Activated T-cell treated with anti-CD3 and anti-CD28 coated beads, Interleukin-2, amount 50 U/mL, for 72 hours (primary cell): ENCODE data around the gene ENPP3. TPM values are rescaled to one million over a fixed set of nuclear protein-coding genes. Genes with fewer than 3 reads are reported as not detected.

ENCODE experiments used
- ATAC-seq, 2 donors: fragments of 150-1000 bp; cut with Tn5 transposase; replicated peaks in 1 of 2; 2 replicates each; pipeline ENCODE4 v1.10.0; 2021; ENCODE audit warnings: moderate library complexity in 2 of 2, mild to moderate bottlenecking in 1 of 2
- DNase-seq, 2 donors: peaks; one replicate each; pipeline ENCODE4 v3.0.0; 2021 to 2022; ENCODE audit warnings: mixed read lengths in 1 of 2
- H3K27ac Mint-ChIP-seq: one replicate; pipeline ENCODE4 v1.8.0; 2022; ENCODE audit warnings: mild to moderate bottlenecking, moderate library complexity, mixed read lengths
- H3K27me3 Mint-ChIP-seq: one replicate; pipeline ENCODE4 v1.8.0; 2022; ENCODE audit warnings: low read depth, mixed read lengths
- H3K36me3 Mint-ChIP-seq, 2 donors: one replicate each; pipeline ENCODE4 v1.8.0; 2022; ENCODE audit warnings: mixed read lengths in 2 of 2, mild to moderate bottlenecking in 1 of 2; ENCODE audit not compliant: insufficient read depth in 2 of 2
- H3K4me1 Mint-ChIP-seq: one replicate; pipeline ENCODE4 v1.8.0; 2022; ENCODE audit warnings: low read depth, mixed read lengths
- H3K4me3 Mint-ChIP-seq, 2 donors: one replicate each; pipeline ENCODE4 v1.8.0; 2022; ENCODE audit warnings: mild to moderate bottlenecking in 2 of 2, mixed read lengths in 2 of 2, moderate library complexity in 2 of 2
- H3K9me3 Mint-ChIP-seq, 2 donors: one replicate each; pipeline ENCODE4 v1.8.0; 2022; ENCODE audit warnings: mixed read lengths in 2 of 2
- total RNA-seq, 2 donors: library from RNA; stranded (reverse); gene quantifications; one replicate each; pipeline ENCODE4 v1.2.3, GENCODE V29; 2022

ENPP3 gene
- total RNA-seq, 2 donors from 2014 or later = 3.6 to 7.4 TPM

DNA sequence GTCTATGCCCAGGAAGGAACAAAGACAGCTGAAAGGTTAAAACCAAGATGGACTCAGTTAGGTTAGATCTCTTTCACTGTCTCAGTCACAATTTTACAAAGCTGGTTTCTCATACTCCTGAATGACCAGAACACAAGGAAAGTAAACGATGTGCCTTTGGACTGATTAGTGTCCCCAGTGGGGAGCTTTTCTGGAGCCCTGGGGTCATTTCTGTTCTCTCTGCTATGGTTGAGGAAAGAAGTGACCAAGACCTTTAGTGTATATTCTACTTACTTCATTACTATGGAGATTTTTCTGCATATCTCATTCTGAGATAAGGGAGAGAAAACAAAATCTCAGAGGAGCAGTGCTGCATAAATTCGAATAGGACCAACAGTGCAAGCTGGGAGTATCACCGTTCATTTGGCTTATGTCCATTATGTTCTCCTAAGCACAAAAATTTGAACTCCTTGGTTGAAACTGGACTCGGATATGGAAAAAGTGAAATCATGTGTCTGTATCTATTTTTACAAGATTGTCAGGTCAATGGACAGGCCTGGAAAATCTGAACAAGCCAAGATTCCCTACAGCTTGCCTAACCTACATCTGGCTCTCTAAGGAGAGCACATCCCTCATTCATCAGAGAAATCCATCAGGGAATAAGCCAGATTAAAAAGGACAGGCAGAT lies 136.3 kb downstream of the ENPP3 start:
- DNase-seq (no peak), ATAC-seq (no peak)
- no peaks in the 10 kb centered on the region for H3K36me3 Mint-ChIP-seq
- H3K27ac Mint-ChIP-seq = no peak overlapping the region
- H3K9me3 Mint-ChIP-seq = no peaks in the 10 kb centered on the region
- H3K4me3 Mint-ChIP-seq = no peak overlapping the region
- H3K4me1 Mint-ChIP-seq = no peaks in the 10 kb centered on the region
- H3K27me3 Mint-ChIP-seq = peaks cover 31% of the 10 kb centered on the region

DNA sequence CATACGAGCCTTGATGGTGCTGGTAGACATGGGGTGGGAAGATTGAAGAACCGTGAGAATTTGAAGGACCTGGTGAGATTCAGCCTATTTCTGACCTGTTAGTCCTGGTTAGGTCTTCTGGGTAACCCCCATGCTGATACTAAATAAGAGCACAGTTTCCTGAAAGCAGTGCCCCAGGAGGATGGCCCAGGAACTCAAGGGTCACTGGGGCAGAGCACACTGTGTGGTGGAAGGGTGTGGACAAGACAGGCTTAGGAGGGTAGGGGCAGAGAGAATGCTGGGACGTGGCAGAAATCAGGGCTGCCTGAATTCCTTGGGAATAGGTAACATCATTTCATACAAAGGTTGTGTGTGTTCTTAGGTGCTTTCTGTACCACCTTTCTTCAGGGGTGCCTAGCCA lies 138.8 kb downstream of the ENPP3 start:
- Mint-ChIP-seq H3K4me1 (no peaks in the 10 kb centered on the region), H3K4me3 (no peak overlapping the region), H3K36me3 (no peaks in the 10 kb centered on the region), H3K27me3 (peaks cover 23% of the 10 kb centered on the region), H3K27ac (no peak overlapping the region), H3K9me3 (no peaks in the 10 kb centered on the region)
- DNase-seq = no peak
- ATAC-seq = no peak

DNA sequence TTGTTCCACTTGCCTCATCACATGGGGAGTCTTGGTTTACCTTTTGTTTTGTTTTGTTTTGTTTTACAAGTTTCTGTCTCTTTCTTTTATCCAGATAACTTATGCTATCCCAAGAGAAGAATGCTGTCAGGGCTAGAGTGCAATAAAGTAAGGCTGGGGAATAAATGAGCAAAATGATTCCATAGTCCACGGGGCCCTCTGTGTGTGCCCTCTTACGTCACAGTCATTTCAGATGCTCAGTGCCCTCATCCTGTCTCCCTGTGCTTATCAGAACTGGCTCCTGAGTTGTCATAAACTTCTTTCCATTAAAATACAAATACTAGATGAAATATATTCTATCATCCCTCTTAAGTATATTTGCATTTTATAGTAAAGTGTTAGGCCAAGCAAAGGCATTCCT lies 139.9 kb downstream of the ENPP3 start:
- DNase-seq (no peak), ATAC-seq (no peak)
- no peaks in the 10 kb centered on the region for H3K4me1 Mint-ChIP-seq
- H3K4me3 Mint-ChIP-seq = no peak overlapping the region
- no peaks in the 10 kb centered on the region for H3K36me3 Mint-ChIP-seq
- peaks cover 23% of the 10 kb centered on the region for H3K27me3 Mint-ChIP-seq
- no peak overlapping the region for H3K27ac Mint-ChIP-seq
- no peaks in the 10 kb centered on the region for H3K9me3 Mint-ChIP-seq

DNA sequence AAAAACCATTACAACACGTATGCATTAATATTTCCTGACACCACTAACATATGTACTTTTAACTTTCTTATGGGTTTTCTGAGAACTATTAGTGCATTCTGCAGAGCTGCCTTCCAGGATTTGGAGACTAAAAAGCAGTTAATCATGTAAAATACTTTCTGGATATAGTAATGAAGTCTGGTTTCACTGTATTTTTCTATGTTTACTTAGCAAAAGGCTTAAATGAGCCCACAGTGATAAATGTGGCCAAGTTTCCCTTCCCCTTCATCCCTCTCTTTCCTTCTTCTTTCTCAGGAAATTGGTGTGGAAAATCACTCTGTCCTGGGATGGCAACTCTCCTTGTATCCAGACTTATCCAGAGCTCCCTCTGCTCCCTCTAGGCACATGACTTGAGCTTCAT lies 141.1 kb downstream of the ENPP3 start:
- DNase-seq (no peak), ATAC-seq (no peak)
- Mint-ChIP-seq H3K4me3 (no peak overlapping the region), H3K27ac (no peak overlapping the region), H3K36me3 (no peaks in the 10 kb centered on the region), H3K9me3 (no peaks in the 10 kb centered on the region), H3K4me1 (no peaks in the 10 kb centered on the region), H3K27me3 (peaks cover 16% of the 10 kb centered on the region)

DNA sequence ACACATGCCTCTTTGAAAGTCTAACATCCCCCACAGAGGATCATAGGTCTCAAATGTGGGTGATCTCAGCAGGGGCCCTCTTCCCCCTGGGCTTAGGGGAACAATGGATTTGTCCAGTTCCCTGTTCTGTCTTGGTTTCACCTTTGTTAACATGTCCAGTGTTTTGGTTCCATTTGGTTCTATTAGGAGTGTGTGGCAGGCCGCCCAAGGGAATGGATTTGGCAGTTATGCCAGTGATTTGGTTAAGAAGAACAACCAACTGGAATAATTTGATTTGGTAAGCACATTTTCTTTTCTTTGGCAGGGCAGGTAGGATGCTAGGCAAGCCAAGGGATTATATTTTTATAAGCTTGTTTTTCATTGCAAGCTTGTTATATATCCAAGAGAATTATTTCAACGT lies 142.2 kb downstream of the ENPP3 start:
- no peaks in the 10 kb centered on the region for H3K4me1 Mint-ChIP-seq
- no peak for ATAC-seq
- no peak overlapping the region for H3K27ac Mint-ChIP-seq
- H3K9me3 Mint-ChIP-seq = no peaks in the 10 kb centered on the region
- DNase-seq = no peak
- no peaks in the 10 kb centered on the region for H3K36me3 Mint-ChIP-seq
- peaks cover 11% of the 10 kb centered on the region for H3K27me3 Mint-ChIP-seq
- H3K4me3 Mint-ChIP-seq = no peak overlapping the region

DNA sequence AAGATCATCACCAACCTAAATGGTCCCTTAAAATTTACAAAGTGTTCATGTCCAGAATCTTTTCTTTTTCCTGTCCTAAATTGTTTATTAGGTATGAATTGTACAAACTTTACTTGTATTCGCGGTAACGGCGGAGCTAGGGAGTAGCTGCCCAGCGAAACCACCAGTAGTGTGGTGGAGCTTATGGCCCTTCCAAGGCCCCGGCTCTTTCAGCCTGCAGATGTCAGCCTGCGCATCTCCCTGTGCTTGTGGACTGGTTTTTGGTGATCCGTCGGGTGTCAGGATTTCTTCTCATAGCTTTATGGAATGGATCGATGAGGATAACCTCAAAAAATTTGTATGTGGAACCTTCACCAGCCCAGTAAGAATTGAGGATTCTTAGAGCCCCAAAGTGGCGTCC lies 143.5 kb downstream of the ENPP3 start:
- no peaks in the 10 kb centered on the region for H3K4me1 Mint-ChIP-seq
- no peaks in the 10 kb centered on the region for H3K36me3 Mint-ChIP-seq
- H3K27me3 Mint-ChIP-seq = peaks cover 15% of the 10 kb centered on the region
- H3K27ac Mint-ChIP-seq = no peak overlapping the region
- H3K9me3 Mint-ChIP-seq = peaks cover 0 to 2% of the 10 kb centered on the region in 2 donors
- ATAC-seq (no peak), DNase-seq (no peak)
- no peak overlapping the region for H3K4me3 Mint-ChIP-seq

DNA sequence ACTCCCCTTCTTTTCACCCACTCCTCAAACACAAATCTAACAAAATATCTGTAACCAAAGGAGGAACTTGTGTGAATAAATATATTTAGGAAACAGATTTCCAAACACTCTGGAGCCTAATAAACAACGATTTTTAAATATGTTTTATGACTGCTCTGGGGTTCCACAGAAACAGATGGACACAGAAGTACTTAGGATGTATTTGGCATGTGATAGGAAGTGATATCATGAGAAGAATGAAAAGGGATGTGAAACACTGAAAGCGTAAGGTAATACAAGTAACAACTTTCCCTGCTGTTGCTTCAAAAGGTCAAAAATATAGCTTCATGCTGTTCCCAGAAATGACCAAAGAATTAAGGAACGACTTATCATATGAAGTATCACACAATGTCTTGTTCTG lies 144.6 kb downstream of the ENPP3 start:
- ATAC-seq (no peak), DNase-seq (no peak)
- H3K9me3 Mint-ChIP-seq = peaks cover 0 to 2% of the 10 kb centered on the region in 2 donors
- no peak overlapping the region for H3K27ac Mint-ChIP-seq
- no peak overlapping the region for H3K4me3 Mint-ChIP-seq
- peaks cover 15% of the 10 kb centered on the region for H3K27me3 Mint-ChIP-seq
- no peaks in the 10 kb centered on the region for H3K36me3 Mint-ChIP-seq
- no peaks in the 10 kb centered on the region for H3K4me1 Mint-ChIP-seq

DNA sequence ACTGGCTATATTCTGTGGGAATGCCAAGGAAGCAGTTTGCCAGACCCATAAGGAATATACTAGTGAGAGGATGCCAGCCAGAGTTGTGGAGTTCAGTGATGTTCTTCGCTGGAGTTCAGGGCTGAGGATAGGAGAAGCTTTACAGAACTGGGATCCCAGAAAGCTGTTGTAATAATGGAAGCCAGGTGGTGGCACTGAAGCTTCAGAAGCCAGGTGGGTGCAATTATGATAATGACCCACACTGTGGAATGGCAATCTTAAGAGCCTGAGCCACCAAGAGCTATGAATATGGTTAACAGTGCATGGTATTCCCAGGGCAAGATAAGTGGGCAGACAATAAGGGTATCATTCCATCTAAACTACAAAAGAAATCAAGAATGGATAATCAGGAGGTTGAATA lies 145.7 kb downstream of the ENPP3 start:
- ATAC-seq = no peak
- H3K36me3 Mint-ChIP-seq = no peaks in the 10 kb centered on the region
- H3K27ac Mint-ChIP-seq = no peak overlapping the region
- H3K4me1 Mint-ChIP-seq = no peaks in the 10 kb centered on the region
- H3K9me3 Mint-ChIP-seq = peaks cover 0 to 2% of the 10 kb centered on the region in 2 donors
- DNase-seq = no peak
- peaks cover 15% of the 10 kb centered on the region for H3K27me3 Mint-ChIP-seq
- no peak overlapping the region for H3K4me3 Mint-ChIP-seq

DNA sequence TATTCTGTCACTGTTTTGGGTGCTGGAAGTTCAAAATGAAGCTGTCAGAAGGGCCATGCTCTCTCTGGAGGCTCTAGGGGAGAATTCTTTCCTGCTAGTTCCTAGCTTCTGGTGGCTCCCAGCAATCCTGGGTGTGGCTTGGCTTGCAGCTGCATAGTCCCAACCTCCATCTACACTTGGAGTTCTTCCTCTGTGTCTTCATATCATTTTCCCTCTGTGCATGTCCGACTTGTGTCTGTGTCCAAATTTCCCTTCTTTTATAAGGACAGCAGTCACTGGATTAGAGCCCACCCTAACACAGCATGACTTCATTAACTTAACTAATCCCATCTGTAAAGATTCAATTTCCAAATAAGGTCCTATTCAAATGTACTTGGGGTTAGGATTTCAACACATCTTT lies 147.5 kb downstream of the ENPP3 start:
- H3K9me3 Mint-ChIP-seq = peaks cover 0 to 2% of the 10 kb centered on the region in 2 donors
- ATAC-seq = no peak
- no peak overlapping the region for H3K27ac Mint-ChIP-seq
- no peak for DNase-seq
- H3K27me3 Mint-ChIP-seq = peaks cover 10% of the 10 kb centered on the region
- peaks cover 14% of the 10 kb centered on the region for H3K4me1 Mint-ChIP-seq
- H3K36me3 Mint-ChIP-seq = no peaks in the 10 kb centered on the region
- H3K4me3 Mint-ChIP-seq = no peak overlapping the region

DNA sequence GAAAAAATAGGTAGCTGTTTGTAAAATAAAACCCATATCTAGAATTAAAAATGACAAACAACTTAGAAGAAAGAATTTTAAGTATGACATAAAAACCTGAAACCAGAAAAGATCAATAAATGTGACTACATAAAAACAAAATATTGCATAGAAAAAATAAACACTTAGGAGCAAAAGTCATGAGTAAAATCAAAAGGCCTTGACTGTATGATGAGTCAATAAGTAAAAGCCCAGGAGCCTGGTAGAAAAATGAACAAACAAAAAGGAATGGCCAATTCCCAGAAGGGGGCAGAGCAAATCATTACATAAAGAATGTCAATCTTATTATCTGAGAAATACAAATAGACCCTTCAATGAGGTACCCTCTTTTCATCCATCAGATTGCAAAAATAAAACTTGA lies 150.0 kb downstream of the ENPP3 start:
- ATAC-seq (no peak), DNase-seq (no peak)
- H3K36me3 Mint-ChIP-seq = no peaks in the 10 kb centered on the region
- no peak overlapping the region for H3K4me3 Mint-ChIP-seq
- peaks cover 0 to 2% of the 10 kb centered on the region in 2 donors for H3K9me3 Mint-ChIP-seq
- H3K27me3 Mint-ChIP-seq = peaks cover 10% of the 10 kb centered on the region
- peaks cover 20% of the 10 kb centered on the region for H3K4me1 Mint-ChIP-seq
- H3K27ac Mint-ChIP-seq = no peak overlapping the region

DNA sequence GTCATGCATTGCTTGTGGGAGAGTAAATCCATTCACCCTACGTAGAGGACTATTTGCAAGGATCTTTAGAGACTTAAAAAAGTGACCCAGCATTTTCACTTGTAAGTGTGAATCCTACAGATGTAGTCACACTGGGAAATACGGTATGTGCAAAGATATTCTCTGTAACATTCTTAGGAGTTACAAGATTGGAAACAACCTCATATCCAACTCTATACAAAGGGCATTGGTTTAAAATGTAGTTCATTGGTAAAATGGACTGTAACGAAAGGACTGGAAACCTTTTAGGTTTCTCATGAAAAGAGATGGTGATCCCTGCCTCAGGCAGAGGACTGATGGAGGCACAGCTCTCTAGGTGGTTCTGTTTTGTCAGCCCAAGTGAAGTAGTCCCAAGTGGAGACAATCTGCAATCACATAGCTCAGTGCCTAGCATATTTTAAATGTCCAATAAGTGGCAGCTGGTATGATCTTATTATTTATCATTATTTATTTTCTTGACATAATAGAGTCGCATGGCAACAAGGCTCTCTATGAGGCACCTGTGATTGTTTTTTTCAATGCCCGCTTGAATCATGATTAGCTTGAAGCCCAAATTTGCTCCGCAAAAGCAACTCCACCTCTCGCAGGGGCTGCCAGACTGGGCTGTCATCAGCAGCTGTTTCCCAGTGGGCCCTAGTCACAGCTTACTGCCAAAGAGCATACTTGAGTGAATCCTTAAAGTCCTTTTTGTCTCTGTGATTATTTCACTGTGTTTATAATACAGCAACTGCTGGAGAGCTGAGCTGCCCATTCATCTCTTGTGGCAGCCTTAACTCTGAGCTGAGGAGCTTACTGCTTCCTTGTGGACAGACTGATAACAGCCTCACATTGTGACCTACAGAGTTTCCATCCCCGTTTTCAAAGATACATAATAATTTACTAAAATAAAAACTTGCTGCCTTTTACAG lies 150.9 kb downstream of the ENPP3 start:
- ATAC-seq (no peak), DNase-seq (no peak)
- H3K9me3 Mint-ChIP-seq = peaks cover 0 to 2% of the 10 kb centered on the region in 2 donors
- H3K4me1 Mint-ChIP-seq = peaks cover 24% of the 10 kb centered on the region
- no peak overlapping the region for H3K27ac Mint-ChIP-seq
- no peaks in the 10 kb centered on the region for H3K36me3 Mint-ChIP-seq
- H3K27me3 Mint-ChIP-seq = peaks cover 10% of the 10 kb centered on the region
- no peak overlapping the region for H3K4me3 Mint-ChIP-seq

DNA sequence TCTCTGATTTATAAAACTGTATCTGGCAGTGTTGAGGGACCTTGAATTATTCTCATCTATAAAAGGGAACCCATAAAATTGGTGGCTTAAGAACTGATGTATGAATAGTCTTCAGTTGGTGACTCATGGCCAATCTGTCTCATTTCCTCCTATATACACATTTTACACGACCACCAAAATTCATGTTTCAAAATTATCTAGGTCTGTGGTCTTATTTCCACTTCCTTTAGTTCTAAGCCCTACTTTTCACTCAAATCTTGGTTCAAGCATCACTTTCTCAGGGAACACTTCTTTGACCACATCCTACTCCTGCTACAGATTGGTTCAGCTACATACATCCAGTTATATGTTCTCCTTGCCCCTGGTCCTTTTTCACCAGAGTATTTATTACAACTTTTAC lies 152.1 kb downstream of the ENPP3 start:
- Mint-ChIP-seq H3K36me3 (no peaks in the 10 kb centered on the region), H3K27ac (no peak overlapping the region), H3K9me3 (peaks cover 0 to 2% of the 10 kb centered on the region in 2 donors), H3K4me1 (peaks cover 24% of the 10 kb centered on the region), H3K4me3 (peak overlapping the region in 1 of 2 donors; percentile 66), H3K27me3 (peaks cover 10% of the 10 kb centered on the region)
- no peak for DNase-seq
- peak; percentile 83 to 85 for ATAC-seq

DNA sequence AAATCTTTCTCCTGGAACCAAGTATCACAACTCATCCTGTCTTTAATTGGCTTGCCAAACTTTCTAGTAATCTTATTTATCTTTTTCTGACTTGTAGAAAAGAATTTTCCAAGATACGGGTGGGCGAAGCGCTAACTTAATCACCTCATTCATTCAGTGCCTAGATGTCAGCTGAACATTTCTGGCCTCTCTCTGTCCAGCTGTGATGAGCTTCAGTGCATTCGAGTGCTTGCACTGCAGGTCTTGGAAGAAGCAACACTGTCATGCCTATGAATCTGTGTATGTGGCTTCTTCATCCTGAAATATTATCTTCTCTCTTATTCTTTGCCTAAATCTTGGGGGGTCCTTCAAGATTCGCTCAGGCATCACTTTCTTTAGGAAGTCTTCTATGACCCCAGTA lies 154.4 kb downstream of the ENPP3 start:
- no peak for ATAC-seq
- H3K27me3 Mint-ChIP-seq = no peaks in the 10 kb centered on the region
- no peak overlapping the region for H3K27ac Mint-ChIP-seq

More for the DNA sequence above, 154.4 kb downstream of the ENPP3 start:
- DNase-seq = no peak
- Mint-ChIP-seq H3K36me3 (peaks cover 0 to 4% of the 10 kb centered on the region in 2 donors), H3K4me3 (no peak overlapping the region), H3K4me1 (peaks cover 24% of the 10 kb centered on the region), H3K9me3 (peaks cover 0 to 2% of the 10 kb centered on the region in 2 donors)
